Measurements from ENCODE around the gene SRGAP3.

- TF ChIP-seq CTCF (IDR thresholded peaks at IDR 0.05) (no peak), POLR2AphosphoS5 (IDR thresholded peaks at IDR 0.05) (no peak)
Observed at GRCh38 chr3:9062570-9062969, 186.9 kb downstream of the SRGAP3 start.
